ENCODE results near the gene ZNF511.
A peak's percentile ranks its signal among the peaks of the same experiment; 100 is the strongest.
"Not testable (repeated sequence)": the region's sequence is repeated elsewhere in the genome, so short reads cannot be mapped to it uniquely, and the experiment has no call there.

The ZNF511 gene

GRCh38 chr10:133313192-133313591 is 4.5 kb downstream of the ZNF511 start:
- no peak for DNase-seq (ENCODE audit: low read depth in 2 of 2, low spot score in 1 of 2)

GRCh38 chr10:133314911-133315310 is 6.2 kb downstream of the ZNF511 start:
- DNase-seq (ENCODE audit: low read depth in 2 of 2, low spot score in 1 of 2), result no peak

GRCh38 chr10:133315847-133316246 is 7.1 kb downstream of the ZNF511 start:
- no peak for DNase-seq (ENCODE audit: low read depth in 2 of 2, low spot score in 1 of 2)

GRCh38 chr10:133316266-133316665 is 7.6 kb downstream of the ZNF511 start:
- no peak for DNase-seq (ENCODE audit: low read depth in 2 of 2, low spot score in 1 of 2)

GRCh38 chr10:133316732-133317131 is 8.0 kb downstream of the ZNF511 start:
- DNase-seq (ENCODE audit: low read depth in 2 of 2, low spot score in 1 of 2), result no peak

GRCh38 chr10:133318494-133319127 is 9.9 kb downstream of the ZNF511 start:
- DNase-seq (ENCODE audit: low read depth in 2 of 2, low spot score in 1 of 2), result peak; percentile 31 to 42

GRCh38 chr10:133320852-133321422 is 12.2 kb downstream of the ZNF511 start:
- DNase-seq (ENCODE audit: low read depth in 2 of 2, low spot score in 1 of 2), result not testable (repeated sequence)

- not testable (repeated sequence) for DNase-seq (ENCODE audit: low read depth in 2 of 2, low spot score in 1 of 2)
These were observed 13.5 kb downstream of the ZNF511 start for GRCh38 chr10:133322064-133322709.

GRCh38 chr10:133324198-133324792 is 15.6 kb downstream of the ZNF511 start:
- no peak for DNase-seq (ENCODE audit: low read depth in 2 of 2, low spot score in 1 of 2)

GRCh38 chr10:133324857-133325260 is 16.1 kb downstream of the ZNF511 start:
- no peak for DNase-seq (ENCODE audit: low read depth in 2 of 2, low spot score in 1 of 2)

GRCh38 chr10:133325440-133326222 is 16.9 kb downstream of the ZNF511 start:
- no peak for DNase-seq (ENCODE audit: low read depth in 2 of 2, low spot score in 1 of 2)

- DNase-seq (ENCODE audit: low read depth in 2 of 2, low spot score in 1 of 2), result no peak
These were observed 17.5 kb downstream of the ZNF511 start for GRCh38 chr10:133326223-133326551.

- DNase-seq (ENCODE audit: low read depth in 2 of 2, low spot score in 1 of 2), result no peak
These were observed 18.3 kb downstream of the ZNF511 start for GRCh38 chr10:133326745-133327650.

- no peak for DNase-seq (ENCODE audit: low read depth in 2 of 2, low spot score in 1 of 2)
These were observed 19.1 kb downstream of the ZNF511 start for GRCh38 chr10:133327651-133328357.

GRCh38 chr10:133328358-133329343 is 19.9 kb downstream of the ZNF511 start:
- no peak for DNase-seq (ENCODE audit: low read depth in 2 of 2, low spot score in 1 of 2)

GRCh38 chr10:133329491-133330202 is 20.9 kb downstream of the ZNF511 start:
- peak; percentile 74 to 80 for DNase-seq (ENCODE audit: low read depth in 2 of 2, low spot score in 1 of 2)

- DNase-seq (ENCODE audit: low read depth in 2 of 2, low spot score in 1 of 2), result no peak
These were observed 24.4 kb downstream of the ZNF511 start for GRCh38 chr10:133332936-133333699.
